ENCODE data around the gene C14orf93. TPM values are rescaled to one million over a fixed set of nuclear protein-coding genes. Genes with fewer than 3 reads are reported as not detected.
A peak's percentile ranks its signal among the peaks of the same experiment; 100 is the strongest.

C14orf93 gene
- total RNA-seq, 1 donor from 2014 or later, result 12.6 TPM

DNA sequence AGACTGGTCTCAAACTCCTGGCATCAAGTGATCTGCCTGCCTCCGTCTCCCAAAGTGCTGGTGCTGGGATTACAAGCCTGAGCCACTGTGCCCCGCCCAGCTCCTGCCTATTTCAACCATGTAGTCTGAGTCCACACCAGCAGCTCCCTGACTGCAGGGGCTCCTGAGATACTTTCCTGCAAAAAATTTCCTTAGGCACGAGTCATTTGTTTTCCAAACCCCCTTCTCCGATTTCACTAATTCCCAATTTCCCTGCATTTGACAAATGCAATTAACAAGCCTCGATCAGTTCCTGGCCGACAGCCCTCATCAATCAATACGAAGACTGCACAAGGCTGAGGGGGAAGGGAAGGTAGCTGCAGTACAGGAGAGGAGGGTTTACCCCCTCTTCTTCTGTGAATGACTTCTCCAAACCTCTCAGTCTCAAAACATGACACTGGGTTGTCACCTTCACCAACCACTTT is 14.7 kb upstream of the C14orf93 start:
- Mint-ChIP-seq H3K4me1 (ENCODE audit: unreplicated experiment) (peaks cover 50% of the 10 kb centered on the region), H3K27ac (peak overlapping the region; percentile 1)

GRCh38 chr14:23023795-23024152 is 13.8 kb upstream of the C14orf93 start:
- Mint-ChIP-seq H3K4me1 (ENCODE audit: unreplicated experiment) (peaks cover 50% of the 10 kb centered on the region), H3K27ac (no peak overlapping the region), H3K27me3 (no peaks in the 10 kb centered on the region), H3K36me3 (peaks cover 26% of the 10 kb centered on the region), H3K4me3 (no peak overlapping the region), H3K9me3 (no peaks in the 10 kb centered on the region)
- TF ChIP-seq CTCF (conservative IDR thresholded peaks at IDR 0.05), result no peak
- DNase-seq (ENCODE audit: extremely low spot score, unreplicated experiment), result no peak

More for the DNA sequence above, 14.7 kb upstream of the C14orf93 start:
- TF ChIP-seq CTCF (conservative IDR thresholded peaks at IDR 0.05), result no peak
- Mint-ChIP-seq H3K9me3 (no peaks in the 10 kb centered on the region), H3K36me3 (peaks cover 33% of the 10 kb centered on the region), H3K27me3 (no peaks in the 10 kb centered on the region), H3K4me3 (no peak overlapping the region)
- DNase-seq (ENCODE audit: extremely low spot score, unreplicated experiment), result no peak

- Mint-ChIP-seq H3K27ac (no peak overlapping the region), H3K4me1 (ENCODE audit: unreplicated experiment) (peaks cover 50% of the 10 kb centered on the region), H3K4me3 (no peak overlapping the region), H3K9me3 (no peaks in the 10 kb centered on the region), H3K27me3 (no peaks in the 10 kb centered on the region), H3K36me3 (peaks cover 24% of the 10 kb centered on the region)
- TF ChIP-seq CTCF (conservative IDR thresholded peaks at IDR 0.05), result no peak
- no peak for DNase-seq (ENCODE audit: extremely low spot score, unreplicated experiment)
These were observed 13.3 kb upstream of the C14orf93 start for GRCh38 chr14:23023022-23023794.

DNA sequence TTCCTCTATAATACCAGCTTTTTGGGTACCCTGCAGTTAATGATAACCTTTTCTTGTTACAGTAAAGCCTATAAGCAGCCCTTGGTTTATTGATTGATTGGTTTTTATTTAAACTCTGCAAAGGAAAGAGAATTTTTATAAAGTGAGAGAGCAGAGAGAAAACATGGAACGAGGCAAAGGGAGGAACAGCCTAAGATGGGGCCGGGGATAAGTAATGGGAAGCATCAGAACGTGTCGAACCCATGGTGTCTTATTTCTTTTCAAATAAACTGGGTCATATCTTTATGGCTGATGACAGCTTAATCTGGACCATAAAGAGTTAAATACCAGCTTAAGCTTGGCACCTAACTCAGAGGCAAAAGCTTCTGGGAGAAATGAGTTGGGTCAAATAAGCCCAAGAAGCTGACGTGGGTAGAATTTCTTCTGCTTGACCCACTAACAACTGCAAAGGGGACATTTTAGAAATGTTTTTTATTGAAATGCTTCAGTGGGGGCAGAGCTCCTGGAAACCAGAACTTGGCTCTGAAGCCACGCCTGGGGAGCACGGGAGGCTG is 12.0 kb upstream of the C14orf93 start:
- TF ChIP-seq CTCF (conservative IDR thresholded peaks at IDR 0.05), result no peak
- Mint-ChIP-seq H3K36me3 (peaks cover 19% of the 10 kb centered on the region), H3K27me3 (no peaks in the 10 kb centered on the region), H3K4me3 (no peak overlapping the region), H3K27ac (no peak overlapping the region), H3K9me3 (no peaks in the 10 kb centered on the region), H3K4me1 (ENCODE audit: unreplicated experiment) (peaks cover 47% of the 10 kb centered on the region)
- no peak for DNase-seq (ENCODE audit: extremely low spot score, unreplicated experiment)

GRCh38 chr14:23021434-23021833 is 11.5 kb upstream of the C14orf93 start:
- Mint-ChIP-seq H3K4me3 (no peak overlapping the region), H3K4me1 (ENCODE audit: unreplicated experiment) (peaks cover 47% of the 10 kb centered on the region), H3K36me3 (peaks cover 19% of the 10 kb centered on the region), H3K27me3 (no peaks in the 10 kb centered on the region), H3K27ac (no peak overlapping the region), H3K9me3 (no peaks in the 10 kb centered on the region)
- DNase-seq (ENCODE audit: extremely low spot score, unreplicated experiment), result no peak
- TF ChIP-seq CTCF (conservative IDR thresholded peaks at IDR 0.05), result no peak

Measured in type B pancreatic cell (in vitro differentiated cells).